ENCODE measurements around the gene EGFL6. TPM values are rescaled to one million over a fixed set of nuclear protein-coding genes. Genes with fewer than 3 reads are reported as not detected.
"Not testable (repeated sequence)": the region's sequence is repeated elsewhere in the genome, so short reads cannot be mapped to it uniquely, and the experiment has no call there.

Gene EGFL6
- total RNA-seq, 1 donor from 2014 or later: 11.5 TPM

- intact Hi-C loops (cut with micrococcal nuclease): no loop called here
Measured at GRCh38 chrX:13590207-13590606, 20.8 kb downstream of the EGFL6 start.

- intact Hi-C loops (cut with micrococcal nuclease): no loop called here
Measured at GRCh38 chrX:13590914-13591313, 21.5 kb downstream of the EGFL6 start.

GRCh38 chrX:13597874-13598273 is 28.5 kb downstream of the EGFL6 start:
- intact Hi-C loops (cut with micrococcal nuclease): no loop called here

- intact Hi-C loops (cut with micrococcal nuclease): no loop called here
Measured at GRCh38 chrX:13598877-13599276, 29.5 kb downstream of the EGFL6 start.

- intact Hi-C loops (cut with micrococcal nuclease): no loop called here
Measured at GRCh38 chrX:13599491-13599890, 30.1 kb downstream of the EGFL6 start.

- intact Hi-C loops (cut with micrococcal nuclease): no loop called here
Measured at GRCh38 chrX:13605611-13606010, 36.2 kb downstream of the EGFL6 start.

- intact Hi-C loops (cut with micrococcal nuclease): no loop called here
Measured at GRCh38 chrX:13607331-13607995, 38.1 kb downstream of the EGFL6 start.

- intact Hi-C loops (cut with micrococcal nuclease): no loop called here
Measured at GRCh38 chrX:13607996-13608365, 38.6 kb downstream of the EGFL6 start.

GRCh38 chrX:13614154-13614553 is 44.8 kb downstream of the EGFL6 start:
- intact Hi-C loops (cut with micrococcal nuclease): loop anchor here (2.0 kb wide), 1 partner anchor 43 kb away; no protein-coding TSS in a partner anchor

GRCh38 chrX:13620207-13620606 is 50.8 kb downstream of the EGFL6 start:
- intact Hi-C loops (cut with micrococcal nuclease): no loop called here

GRCh38 chrX:13622401-13622964 is 53.1 kb downstream of the EGFL6 start:
- intact Hi-C loops (cut with micrococcal nuclease): no loop called here

GRCh38 chrX:13627306-13627705 is 57.9 kb downstream of the EGFL6 start:
- intact Hi-C loops (cut with micrococcal nuclease): no loop called here

- intact Hi-C loops (cut with micrococcal nuclease): not testable (repeated sequence)
Measured at GRCh38 chrX:13637224-13637623, 67.8 kb downstream of the EGFL6 start.

GRCh38 chrX:13638021-13638420 is 68.6 kb downstream of the EGFL6 start:
- intact Hi-C loops (cut with micrococcal nuclease): no loop called here

GRCh38 chrX:13638826-13639225 is 69.4 kb downstream of the EGFL6 start:
- intact Hi-C loops (cut with micrococcal nuclease): no loop called here

- intact Hi-C loops (cut with micrococcal nuclease): not testable (repeated sequence)
Measured at GRCh38 chrX:13641684-13642083, 72.3 kb downstream of the EGFL6 start.

GRCh38 chrX:13645464-13646153 is 76.2 kb downstream of the EGFL6 start:
- intact Hi-C loops (cut with micrococcal nuclease): loop anchor here (1.0 kb wide), 1 partner anchor 139 kb away; no protein-coding TSS in a partner anchor

- intact Hi-C loops (cut with micrococcal nuclease): loop anchor here (1.0 kb wide), 1 partner anchor 140 kb away; no protein-coding TSS in a partner anchor
Measured at GRCh38 chrX:13646154-13646549, 76.8 kb downstream of the EGFL6 start.

GRCh38 chrX:13647709-13648212 is 78.4 kb downstream of the EGFL6 start:
- intact Hi-C loops (cut with micrococcal nuclease): no loop called here

GRCh38 chrX:13648336-13648735 is 78.9 kb downstream of the EGFL6 start:
- intact Hi-C loops (cut with micrococcal nuclease): not testable (repeated sequence)

GRCh38 chrX:13649838-13650237 is 80.4 kb downstream of the EGFL6 start:
- intact Hi-C loops (cut with micrococcal nuclease): loop anchor here (5.0 kb wide), 1 partner anchor 678 kb away; no protein-coding TSS in a partner anchor

- intact Hi-C loops (cut with micrococcal nuclease): loop anchor here (5.0 kb wide), 1 partner anchor 678 kb away; no protein-coding TSS in a partner anchor
Measured at GRCh38 chrX:13650318-13650717, 80.9 kb downstream of the EGFL6 start.

All from T-helper 1 cell treated with Interleukin-12 subunit alpha and Interleukin-12 subunit beta and Interleukin-4 antibody, amounts not matched to agents 30 ng/mL and 1 ng/mL, for 36 hours (primary cell).